COLO668 (cell line): ENCODE measurements around the gene DYRK3.
"Not testable (repeated sequence)": the region's sequence is repeated elsewhere in the genome, so short reads cannot be mapped to it uniquely, and the experiment has no call there.

Experiments used
- DNase-seq: peaks from one replicate; lab custom pipeline; 2025; ENCODE audit not compliant: unreplicated experiment; lab: John Stamatoyannopoulos, UW

The DYRK3 gene

GRCh38 chr1:206635080-206635977 lies at the start of gene DYRK3:
Gene DYRK3 (plus strand): TSS chr1:206635536. CDS start chr1:206635704, 168 bp downstream.
- peak; percentile 99 for DNase-seq

DNA sequence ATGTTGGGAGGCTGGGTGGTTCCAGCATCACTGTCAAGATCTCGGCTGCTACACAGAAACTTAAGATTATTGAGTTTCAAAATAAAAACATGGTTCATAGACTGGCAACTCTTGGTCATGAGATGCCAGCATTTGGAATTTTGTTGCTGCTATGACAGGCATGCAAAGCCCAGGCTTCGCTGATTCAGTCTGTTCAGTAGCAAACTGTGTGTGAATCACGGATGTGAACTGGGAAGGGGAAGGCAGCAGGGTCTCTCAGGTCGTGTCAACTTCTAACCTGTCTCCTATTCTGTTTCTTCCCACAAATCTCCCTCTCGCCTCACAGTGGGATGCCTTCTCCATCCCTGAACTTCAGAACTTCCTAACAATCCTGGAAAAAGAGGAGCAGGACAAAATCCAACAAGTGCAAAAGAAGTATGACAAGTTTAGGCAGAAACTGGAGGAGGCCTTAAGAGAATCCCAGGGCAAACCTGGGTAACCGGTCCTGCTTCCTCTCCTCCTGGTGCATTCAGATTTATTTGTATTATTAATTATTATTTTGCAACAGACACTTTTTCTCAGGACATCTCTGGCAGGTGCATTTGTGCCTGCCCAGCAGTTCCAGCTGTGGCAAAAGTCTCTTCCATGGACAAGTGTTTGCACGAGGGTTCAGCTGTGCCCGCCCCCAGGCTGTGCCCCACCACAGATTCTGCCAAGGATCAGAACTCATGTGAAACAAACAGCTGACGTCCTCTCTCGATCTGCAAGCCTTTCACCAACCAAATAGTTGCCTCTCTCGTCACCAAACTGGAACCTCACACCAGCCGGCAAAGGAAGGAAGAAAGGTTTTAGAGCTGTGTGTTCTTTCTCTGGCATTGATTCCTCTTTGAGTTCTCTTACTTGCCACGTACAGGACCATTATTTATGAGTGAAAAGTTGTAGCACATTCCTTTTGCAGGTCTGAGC lies 48.6 kb upstream of the DYRK3 start:
- DNase-seq, result no peak

DNA sequence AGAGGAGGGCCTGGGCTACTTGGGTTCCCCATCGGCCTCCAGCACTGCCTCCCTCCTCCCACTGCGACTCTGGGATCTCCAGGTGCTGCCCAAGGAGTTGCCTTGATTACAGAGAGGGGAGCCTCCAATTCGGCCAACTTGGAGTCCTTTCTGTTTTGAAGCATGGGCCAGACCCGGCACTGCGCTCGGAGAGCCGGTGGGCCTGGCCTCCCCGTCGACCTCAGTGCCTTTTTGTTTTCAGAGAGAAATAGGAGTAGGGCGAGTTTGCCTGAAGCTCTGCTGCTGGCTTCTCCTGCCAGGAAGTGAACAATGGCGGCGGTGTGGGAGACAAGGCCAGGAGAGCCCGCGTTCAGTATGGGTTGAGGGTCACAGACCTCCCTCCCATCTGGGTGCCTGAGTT lies 47.4 kb upstream of the DYRK3 start:
- DNase-seq, result no peak

- DNase-seq, result no peak
Measured at GRCh38 chr1:206588492-206588891, 46.8 kb upstream of the DYRK3 start.

DNA sequence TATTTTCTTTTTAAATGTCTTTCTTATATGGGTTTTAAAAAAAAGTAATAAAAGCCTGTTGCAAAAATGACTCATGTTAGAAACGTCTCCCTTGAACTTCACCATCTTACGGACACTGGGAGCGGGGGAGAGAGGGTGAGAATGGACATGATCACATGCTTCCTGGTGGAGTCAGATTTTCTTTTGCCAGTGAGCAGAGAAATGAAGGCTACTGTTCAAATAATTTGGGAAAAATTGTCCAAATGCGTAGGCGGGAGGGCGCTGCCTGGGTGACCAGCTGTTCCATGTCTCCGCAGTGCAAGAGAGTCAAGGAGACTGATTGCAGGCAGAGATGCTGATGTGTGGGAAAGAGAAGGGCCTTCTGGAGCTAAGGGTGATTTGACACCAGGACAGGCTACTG lies 46.1 kb upstream of the DYRK3 start:
- no peak for DNase-seq

- DNase-seq, result no peak
Measured at GRCh38 chr1:206590025-206590758, 45.1 kb upstream of the DYRK3 start.

DNA sequence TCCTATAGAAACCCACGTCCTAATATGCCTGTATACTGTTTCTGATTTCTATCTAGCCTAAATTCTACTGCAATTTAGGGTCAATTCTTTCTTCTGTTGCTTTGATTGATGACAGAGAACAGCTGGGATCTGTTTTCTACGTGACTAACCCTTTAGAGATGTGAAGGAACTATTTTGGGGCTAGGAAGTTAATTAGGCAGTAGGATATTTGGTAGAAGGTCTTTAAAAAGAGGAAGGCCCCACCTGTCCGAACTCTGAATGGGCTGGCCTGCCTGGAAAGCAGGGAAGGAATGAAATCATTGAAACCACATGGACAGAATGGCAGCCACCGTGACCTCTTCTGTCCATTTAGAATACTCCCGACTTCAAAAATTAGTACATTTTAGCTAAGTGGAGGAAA lies 44.1 kb upstream of the DYRK3 start:
- DNase-seq, result no peak

GRCh38 chr1:206591696-206592095 lies 43.6 kb upstream of the DYRK3 start:
- no peak for DNase-seq

GRCh38 chr1:206593351-206593925 lies 41.9 kb upstream of the DYRK3 start:
- no peak for DNase-seq

DNA sequence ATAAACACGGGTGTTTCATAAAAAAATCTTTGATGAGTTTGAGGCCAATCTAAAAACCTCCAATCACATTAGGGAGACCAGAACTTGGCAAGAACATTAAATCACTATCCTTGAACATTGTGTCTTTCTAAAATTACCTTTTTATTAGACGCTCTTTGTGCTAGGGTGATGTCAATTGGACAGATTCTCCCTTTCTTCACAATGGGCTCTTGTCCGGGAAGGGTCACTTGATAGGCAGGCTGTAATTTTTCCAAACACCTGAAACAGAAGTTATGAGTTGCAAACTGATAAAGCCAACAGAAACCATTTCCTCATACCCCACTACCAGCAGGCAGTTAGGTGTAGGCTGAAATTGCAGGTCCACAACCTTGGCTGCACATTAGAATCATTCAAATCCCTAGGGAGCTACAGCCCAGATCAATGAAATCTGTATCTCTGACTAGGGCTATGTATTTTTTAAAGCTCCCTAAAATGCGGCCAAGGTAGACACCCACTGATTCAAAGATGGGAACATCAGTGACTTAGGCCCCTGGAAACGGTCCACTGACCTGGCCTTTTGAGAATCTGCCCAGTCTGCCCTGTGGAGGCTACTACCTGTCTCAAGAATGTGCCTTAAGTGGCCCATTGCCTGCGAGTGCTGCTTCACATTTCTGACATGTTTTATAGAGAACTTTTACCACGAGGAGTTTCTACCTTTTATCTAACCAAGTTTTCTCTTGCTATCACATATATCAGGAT lies 39.6 kb upstream of the DYRK3 start:
- no peak for DNase-seq

GRCh38 chr1:206596319-206596666 lies 39.0 kb upstream of the DYRK3 start:
- DNase-seq, result no peak

DNA sequence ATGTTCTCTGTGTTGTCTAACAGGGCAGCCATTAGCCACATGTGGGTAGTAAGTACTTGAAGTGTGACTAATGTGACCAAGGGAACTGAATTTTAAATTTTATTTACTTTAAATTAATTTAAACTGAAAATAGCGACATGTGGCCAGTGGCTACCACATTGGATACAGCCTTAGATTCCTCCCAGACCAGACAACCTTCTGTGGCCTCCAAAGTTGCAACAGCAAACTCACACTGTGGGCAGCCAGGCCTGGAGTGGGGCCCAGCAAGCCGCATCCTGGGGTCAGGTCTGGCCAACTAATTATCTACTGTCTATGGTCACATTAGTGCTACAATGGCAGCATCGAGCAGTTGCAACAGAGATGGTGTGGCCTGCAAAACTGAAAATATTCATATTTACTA lies 34.8 kb upstream of the DYRK3 start:
- DNase-seq, result no peak

DNA sequence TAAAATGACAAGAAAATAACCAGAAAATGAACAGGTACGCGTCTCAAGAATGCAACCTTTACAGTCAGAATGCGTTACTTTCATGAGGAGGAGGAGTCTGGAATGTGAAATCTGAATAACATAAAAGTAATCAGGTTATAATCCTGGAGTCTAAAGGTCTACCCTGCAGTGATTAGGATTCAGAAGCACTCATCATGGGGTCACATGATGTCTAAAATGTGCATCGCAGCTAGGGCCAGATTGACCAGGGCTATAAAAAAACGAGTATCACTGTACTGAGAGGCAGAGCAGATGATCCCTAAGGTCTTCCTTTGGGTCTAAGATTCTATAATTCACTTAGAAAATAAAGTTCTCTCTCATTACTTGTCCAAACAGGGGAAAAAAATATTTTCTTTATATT lies 30.5 kb upstream of the DYRK3 start:
- no peak for DNase-seq

GRCh38 chr1:206606867-206607266 lies 28.5 kb upstream of the DYRK3 start:
- DNase-seq, result no peak

DNA sequence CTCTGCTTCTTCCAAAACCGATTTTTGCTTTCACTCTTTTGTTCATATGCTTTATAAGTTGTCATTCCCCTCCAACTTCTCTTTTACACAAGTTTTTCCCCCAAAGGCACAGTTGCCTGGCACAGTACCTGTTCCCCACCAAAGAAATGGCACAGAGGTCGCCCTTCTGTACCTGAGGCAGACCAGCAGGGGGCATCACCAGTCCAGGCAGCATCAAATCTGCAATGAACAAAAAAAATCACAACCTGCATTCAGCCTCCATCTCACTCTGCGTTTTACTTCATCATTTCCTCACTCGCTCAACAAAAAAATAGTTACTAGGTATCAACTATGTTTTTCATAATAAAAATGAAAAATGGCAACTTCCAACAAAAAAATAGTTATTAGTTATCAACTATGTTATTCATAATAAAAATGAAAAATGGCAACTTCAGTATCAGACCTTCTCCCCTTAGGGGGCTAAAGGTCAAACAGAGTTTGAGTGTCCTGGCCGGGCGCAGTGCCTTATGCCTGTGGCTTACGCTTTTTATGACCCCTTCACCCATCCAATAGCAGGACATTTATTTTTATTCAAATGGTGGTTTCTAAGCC lies 27.1 kb upstream of the DYRK3 start:
- peak; percentile 40 for DNase-seq

DNA sequence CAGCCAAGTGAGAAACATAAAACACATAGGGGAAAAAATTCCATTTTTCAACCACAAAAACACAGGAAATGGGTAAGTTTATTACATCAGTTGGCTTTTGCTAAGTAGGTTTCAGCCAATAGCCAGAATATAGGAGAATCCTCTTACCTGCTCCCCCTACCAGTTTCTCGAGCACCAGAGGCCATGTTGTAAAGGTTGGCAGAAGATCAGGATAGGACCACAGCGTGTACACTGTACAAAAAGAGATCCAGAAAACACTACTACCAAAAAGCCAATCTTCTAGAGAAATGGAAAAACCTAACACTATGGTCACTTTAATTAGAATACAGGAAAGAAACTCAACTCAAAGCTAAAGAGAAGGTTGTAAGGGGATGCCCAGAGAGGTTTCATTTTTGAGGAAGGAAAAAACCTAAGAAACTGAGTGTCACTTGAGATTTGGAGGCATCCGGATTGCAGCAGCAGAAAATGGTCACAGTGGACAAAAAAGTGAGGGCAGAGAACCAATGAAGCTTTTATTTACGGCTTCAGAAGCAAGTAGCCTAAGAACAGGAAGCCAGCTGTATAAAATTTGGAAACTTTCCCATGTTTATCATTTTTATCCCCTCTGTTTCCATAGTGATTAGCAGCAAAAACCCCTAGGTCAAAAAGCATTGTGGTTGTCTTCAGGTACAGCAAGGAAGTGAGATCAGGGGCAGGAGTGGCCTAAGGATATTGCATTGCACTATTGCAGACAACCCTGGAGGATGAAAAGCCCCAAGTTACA lies 25.9 kb upstream of the DYRK3 start:
- no peak for DNase-seq

DNA sequence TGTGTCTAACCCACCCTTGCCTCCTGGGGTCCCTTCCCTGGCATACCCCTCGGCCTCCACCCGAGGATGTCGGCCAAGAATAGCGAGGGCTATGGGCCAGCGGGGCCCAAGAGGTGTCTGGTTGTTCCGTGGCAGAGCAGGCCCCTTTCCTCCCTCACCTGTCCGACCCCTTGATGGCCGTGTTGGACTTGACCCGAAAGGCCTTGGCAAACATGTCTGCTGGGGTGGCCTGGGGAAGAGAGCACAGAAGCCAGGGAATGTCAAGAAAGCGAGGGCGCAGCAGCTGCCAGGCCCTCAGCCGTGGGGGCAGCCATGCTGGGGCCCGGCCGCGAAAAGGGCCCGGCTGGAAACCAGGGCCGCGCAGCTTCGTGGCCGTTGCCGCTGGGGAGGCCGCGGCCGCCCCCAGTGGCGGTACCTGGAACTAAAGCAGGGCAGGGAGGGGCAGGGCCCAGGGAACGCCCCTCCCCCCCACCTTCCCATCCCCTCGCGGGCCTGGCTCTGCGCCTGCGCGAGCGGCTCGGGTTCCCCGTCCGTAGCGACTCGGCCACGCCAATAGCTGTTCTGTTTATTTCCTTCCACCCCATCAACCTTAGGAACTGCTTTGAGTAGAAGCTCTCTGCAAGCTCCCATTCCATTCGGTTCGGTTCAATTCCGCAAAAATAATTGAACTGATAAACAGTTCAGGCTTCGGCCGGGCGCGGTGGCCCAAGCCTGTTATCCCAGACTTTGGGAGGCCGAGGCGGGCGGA lies 23.0 kb upstream of the DYRK3 start, which contains the start of gene EIF2D:
Gene EIF2D (minus strand): TSS at position 337 of the 748 bp plus-strand sequence. CDS start 123 bp downstream, at position 214.
- DNase-seq, result peak; percentile 98

DNA sequence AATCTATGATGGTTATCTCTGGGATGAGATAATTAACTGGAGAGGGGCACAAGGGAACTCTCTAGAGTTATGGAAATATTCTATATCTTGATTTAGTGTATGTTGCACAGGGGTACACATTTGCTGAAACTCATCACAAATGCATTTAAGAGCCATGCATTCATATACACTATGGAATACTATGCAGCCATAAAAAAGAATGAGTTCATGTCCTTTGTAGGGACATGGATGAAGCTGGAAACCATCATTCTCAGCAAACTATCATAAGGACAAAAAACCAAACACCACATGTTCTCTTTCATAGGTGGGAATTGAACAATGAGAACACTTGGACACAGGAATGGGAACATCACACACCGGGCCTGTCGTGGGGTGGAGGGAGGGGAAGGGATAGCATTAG lies 8.9 kb upstream of the DYRK3 start:
- DNase-seq, result not testable (repeated sequence)
